DLD1 (cell line): Measurements from ENCODE around the gene DCC.

Experiments used
- in situ Hi-C: cut with HindIII; loops from 2 replicates; pipeline ENCODE4 v1.10.0; 2017; ENCODE audit warnings: low sequenced_read_pairs

The DCC gene

DNA sequence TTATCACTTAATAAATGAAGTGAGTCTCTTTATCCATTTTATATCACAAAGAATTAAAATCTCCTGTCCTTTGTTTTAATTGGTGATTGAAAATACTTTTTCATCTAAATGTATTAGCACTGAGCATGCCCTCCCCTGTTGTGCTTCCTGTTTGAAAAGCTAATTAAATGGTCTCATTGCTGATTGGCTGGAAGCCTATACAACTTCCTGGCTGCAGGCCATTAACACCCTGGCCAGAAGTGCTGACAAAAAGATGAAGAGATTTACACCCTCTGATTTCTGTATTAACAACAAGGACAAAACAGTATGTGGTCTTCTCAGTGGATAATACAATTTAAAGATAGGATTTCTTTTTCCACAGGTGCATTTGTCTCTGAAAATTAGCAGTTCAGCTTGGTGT is 548.0 kb downstream of the DCC start:
- in situ Hi-C loops = no loop called here

DNA sequence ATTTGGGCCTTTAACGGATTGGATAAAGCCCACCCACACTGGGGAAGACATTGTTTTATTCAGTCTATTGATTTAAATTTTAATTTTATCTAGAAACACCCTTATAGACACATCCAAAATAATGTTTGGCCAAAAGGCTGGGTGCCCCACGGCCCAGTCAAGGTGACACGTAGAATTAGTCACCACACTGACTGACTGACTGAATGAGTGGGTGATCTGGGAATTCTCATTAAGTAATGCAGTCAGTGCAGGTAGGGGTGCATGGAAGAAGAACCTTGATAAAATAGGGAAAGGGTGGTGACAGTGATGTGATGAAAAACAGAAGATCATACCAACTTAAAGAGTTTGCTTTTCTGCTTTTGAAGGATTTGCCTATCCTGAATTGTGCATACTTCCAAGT is 554.8 kb downstream of the DCC start:
- in situ Hi-C loops = no loop called here

DNA sequence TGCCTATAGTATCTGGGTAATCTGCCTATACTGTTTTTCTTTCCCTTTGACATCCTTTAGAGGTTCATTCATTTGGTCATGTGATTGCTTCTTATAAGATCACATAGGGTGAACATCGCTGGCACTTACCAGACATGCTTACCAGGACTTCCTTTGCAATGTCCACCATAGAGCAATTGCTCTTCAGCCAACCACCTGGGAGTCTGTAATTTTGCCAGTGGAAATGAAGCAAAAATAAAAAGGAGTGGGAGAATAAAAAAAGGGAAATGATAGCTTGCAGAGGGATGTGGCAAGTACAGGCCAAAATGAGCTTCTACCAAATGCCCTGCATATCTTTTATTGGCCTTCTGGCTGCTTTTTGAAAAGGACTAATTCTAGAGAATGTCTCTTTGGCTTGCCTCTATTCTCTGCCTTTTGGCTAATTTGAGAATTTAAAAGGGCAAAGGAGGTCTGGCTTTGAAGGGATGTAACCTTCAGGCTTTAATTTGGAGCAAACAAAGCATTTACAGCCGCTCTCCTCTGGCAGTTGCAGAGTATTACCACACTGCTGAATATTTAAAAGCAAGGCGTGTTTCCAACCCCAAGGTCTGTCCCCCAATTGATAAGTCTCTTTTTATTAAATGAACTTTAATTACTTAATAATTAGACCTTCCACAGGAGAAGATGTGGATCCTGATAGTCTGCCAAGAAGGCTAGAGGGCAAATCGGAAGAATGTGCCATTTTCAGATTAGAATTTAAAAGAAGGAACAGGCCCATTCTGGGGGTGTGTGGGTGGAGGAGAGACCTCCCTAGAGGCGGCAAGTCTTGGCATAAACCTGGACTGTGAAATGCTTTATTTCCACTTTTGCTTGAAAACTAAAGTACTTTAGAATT is 557.9 kb downstream of the DCC start:
- in situ Hi-C loops = no loop called here

DNA sequence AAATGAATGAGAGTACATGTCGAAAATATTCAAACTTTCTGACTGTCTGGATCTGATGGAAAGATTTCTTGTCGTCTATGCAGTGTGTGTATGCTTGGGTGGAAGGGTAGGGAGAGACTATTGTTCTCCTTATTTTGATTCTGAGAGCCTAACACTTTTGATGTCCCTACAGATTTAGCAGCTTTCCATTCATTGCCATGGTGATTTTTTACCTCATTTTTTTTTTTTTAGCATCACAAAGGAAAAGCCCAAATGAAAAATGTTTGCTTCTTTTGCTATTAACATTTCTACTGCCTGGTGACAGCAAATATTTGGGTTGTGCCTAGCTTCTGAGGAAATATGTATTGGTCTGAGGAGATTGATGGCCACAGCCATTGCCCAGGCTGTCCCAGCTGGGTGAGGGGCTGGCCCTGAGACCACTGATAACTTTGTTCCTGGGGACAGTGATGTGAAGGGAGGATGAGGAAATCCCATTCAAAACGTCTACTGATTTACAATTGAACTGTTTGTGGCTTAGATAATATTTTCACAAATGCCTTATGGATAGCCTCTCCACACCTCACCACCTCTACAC is 558.6 kb downstream of the DCC start:
- in situ Hi-C loops = no loop called here

DNA sequence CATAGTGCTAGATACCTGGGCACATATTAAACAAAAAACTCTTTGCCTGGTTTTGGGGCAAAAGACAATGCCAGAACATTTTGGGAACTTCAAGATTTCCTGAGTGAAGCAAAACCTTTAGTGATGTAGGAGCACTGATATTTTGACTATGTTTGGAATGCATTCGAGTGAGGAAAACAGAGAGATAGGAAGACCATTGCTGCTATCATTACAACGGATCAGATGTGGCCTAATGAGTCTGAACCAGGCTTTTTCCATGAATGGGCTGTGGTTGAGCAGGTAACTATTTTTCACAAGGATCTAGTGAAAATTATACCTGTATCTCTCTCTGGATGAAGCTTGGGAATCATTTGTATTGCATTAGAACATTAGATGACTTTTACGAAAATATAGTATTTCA is 562.2 kb downstream of the DCC start:
- in situ Hi-C loops = no loop called here

DNA sequence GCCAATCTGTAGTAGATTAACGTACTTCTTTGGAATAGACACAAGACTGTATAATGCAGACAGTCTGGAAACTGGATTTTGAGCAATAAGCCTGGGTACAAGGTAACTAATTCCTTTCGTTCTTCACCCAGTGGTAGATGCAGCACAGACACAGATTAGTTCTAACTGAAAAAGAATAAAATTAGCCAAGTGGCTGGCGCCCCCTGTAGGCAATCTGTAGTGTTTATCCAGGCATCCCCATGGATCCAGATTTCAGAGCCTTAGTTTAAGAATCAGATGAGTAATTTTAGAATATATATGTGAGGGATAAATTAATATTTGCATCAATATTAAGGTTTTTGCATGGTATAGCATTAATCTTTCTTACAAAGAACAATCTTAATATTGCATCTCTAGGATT is 563.9 kb downstream of the DCC start:
- in situ Hi-C loops = no loop called here

DNA sequence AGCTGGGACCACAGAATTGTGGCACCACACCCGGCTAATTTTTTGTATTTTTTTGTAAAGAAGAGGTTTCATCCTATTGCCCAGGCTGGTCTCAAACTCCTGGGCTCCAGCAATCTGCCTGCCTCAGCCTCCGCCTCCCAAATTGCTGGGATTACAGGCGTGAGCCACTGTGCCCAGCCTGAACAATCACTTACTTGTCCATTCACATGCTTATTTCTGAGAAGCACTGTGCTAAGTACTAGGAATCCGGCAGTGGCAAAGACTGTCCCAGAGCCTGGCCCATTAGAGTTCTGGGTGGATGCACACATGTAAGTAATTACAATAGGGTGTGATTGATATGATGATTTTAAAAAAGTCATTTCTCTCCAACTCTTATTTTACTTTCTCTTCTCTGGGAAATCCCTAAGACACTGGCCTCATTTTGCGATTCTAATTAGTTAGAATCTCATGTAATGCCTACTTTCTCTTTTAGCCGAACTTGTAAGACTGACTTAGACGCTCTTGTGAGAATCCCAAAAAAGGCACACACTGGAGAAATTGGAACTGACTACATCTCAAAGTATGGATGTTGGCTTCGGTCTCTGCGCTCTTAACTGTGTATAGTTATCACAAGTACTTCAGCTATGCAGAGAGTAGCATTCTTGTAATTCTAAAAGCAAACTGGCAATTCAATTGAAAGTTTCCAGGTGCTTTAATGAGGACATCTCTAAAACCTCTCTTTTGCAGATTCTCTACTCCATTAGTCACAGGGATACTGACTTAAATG is 567.7 kb downstream of the DCC start:
- in situ Hi-C loops = no loop called here

DNA sequence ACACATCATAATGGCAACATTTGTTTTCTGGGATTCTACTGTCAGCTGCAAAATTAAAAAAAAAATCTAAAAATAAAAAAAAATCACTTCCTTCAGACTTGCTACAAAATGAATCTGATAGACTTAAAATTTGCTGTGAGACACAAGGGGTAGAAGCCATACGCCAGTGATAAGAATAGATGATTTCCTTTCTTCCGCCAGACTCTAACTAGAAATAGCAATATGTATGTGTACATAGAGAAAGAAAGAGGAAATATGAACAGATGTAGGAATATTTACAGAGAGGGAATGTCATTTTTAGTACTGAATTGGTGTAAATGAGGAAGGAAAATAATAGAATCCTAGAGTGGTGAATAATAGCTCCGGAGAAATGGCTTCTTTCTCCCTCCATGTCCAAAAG is 574.2 kb downstream of the DCC start:
- in situ Hi-C loops = no loop called here

DNA sequence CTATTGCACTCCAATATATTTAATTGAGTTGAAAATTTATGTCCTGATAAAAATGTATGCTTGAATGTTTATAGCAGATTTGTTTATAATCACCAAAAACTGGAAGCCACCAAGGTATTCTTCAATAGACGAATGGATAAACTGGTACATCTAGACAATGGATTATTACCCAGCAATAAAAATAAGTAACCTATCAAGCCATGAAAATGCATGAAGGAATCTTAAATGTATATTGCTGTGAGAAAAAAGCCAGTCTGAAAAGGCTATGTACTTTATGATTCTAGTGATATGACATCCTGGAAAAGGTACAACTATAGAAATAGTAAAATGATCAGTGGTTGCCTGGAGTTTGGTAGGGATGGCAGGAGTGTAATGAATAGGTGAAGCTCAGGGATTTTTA is 580.7 kb downstream of the DCC start:
- in situ Hi-C loops = no loop called here

DNA sequence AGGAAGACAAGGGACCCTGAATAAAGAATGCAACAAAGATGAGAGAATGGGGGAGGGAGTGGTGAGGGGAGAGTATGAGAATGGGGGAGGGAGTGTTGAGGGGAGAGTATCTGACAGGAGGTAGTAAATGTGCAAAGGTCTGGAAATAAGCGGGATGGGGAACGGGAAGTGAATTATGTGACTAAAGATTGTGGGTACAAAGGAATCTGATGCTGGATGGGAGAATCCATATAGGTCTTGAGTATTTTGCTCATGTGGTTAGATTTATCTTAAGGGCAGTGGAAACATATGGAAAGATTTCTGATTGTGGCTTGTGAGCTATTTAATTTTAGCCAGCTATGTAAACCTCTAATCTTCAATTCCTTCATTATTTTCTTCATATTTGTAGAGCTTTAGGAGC is 593.4 kb downstream of the DCC start:
- in situ Hi-C loops = no loop called here

DNA sequence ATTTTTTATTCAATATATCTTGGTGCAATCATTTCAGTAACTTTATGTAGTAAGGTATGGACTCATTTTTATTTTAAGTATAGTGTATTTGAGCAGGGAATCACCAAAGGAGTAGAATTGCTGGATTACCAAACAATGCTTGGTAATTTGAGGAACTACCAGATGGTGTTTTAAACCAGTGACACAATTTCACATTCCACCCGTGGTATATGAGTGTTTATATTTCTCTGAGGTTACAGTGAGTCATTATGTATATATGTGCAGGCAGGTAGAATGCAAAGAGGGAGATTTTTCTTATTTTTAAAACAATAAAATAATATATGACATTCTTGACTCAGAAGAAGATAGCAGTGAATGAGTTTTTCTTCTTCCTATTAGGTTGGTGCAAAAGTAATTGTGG is 596.9 kb downstream of the DCC start:
- in situ Hi-C loops = no loop called here

DNA sequence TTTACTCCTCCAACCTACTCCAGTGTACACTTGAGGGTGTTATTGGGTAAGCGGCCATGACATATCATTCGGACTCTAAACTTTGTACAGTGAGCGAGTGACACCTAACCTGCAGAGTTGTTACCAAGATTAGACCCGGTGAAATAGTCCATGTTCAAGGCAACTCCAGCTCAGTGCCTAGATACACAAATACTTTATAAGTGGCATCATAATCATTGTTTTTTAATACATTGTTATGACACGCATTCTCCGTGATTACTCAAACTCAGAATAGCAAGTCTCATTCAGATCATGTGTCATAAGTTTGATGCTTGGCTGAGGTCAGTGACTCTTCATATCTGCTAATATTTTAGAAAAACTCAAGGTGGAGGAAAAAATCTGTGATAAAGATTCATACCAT is 597.8 kb downstream of the DCC start:
- in situ Hi-C loops = no loop called here

DNA sequence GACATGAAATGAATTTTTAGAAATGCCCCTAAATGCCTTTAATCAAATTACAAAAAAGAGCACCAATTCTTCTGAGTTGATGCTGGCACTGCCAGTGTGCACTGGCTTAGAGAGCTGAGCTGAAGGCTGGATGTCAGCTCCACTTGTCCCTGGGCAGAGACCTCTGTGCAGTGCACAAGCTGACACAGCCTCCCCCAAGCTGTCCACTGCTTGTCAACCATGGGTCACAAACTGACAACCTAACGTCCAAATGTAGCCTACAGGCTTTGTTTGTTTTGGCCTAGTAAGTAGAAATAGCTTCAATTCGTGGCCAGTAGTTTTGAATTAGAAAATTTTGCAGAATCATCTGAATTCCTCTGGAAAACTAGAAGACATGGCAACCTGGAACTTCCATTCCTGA is 605.6 kb downstream of the DCC start:
- in situ Hi-C loops = no loop called here

DNA sequence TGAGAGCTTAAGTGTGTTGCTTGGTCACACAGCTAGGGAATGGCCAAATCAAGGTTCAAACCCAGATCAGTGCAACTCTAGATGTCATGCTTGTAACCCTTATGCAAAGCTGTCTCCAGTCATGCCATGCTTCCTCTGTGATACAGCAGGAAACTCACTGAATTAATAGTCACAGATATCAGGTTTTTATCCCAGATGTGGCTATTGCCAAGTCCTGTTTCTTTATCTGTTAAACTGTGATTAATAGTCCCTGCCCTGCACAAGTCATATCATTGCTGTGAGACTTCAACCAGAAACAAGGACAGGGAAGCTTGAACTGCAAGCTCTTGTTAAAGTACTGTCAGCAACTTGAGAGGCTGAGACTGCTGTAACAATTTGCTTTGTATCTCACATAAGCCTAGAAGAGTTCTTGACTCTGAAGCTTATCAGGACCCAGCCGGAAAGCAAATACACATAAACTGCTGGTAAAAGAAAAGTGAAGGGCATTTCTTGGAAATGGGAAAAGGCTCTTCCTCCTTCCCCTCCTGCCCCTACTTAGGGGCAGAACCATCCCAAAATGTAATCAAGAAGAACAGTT is 609.0 kb downstream of the DCC start:
- in situ Hi-C loops = no loop called here

DNA sequence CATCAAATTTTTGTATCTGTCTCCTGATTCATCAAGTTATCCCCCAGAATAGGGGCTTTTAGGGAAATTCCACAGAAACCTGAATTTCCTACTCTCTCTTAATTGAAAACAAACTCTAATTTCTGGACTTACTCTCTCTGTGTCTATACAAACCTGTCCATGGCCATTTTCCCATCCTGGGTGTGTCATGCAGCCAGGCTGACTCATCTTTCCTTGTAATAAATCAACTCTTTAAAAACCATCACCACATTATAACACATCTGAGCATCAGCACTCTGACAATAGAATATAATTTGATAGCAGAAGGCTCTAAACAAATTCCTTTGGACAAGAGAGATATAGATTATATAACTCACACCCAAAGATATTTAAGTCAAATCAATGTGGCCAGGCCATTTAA is 610.2 kb downstream of the DCC start:
- in situ Hi-C loops = no loop called here

DNA sequence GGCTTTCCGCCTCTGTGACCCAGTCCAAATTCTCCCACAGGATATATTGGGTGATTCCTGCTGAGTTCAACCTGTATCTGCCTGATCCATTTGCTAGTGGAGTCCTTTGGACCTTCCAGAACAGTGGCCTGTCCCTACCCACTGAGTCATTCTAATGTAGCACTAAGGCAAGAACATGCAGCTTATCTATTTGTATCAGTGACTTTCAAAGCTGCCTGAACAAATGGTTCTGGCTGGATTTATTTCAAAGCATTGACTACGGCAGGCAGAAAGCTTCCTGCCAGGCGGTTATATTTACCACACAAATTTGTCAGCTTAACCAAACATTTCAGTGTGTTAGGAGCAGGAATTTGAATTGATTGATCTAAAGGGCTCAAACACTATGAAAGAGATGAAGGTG is 613.4 kb downstream of the DCC start:
- in situ Hi-C loops = no loop called here

DNA sequence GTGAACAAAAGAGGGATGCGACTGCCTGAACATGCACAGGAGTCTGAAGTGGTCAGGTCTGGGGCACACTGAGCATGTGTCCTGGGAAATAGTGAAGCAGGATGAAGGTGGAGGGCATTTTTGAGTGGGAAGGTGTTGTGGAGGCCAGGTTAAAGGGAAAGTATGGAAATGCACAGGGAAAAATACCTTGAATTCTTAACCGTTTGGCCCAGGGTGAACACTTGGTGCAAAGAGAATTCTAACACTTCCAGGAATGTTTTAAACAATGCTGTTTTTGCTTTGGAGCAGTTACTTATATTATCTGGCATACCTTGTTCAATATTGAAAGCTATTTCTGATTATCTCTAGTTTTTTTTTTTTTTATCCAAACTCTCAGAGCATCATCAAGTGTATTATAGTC is 623.5 kb downstream of the DCC start:
- in situ Hi-C loops = no loop called here

DNA sequence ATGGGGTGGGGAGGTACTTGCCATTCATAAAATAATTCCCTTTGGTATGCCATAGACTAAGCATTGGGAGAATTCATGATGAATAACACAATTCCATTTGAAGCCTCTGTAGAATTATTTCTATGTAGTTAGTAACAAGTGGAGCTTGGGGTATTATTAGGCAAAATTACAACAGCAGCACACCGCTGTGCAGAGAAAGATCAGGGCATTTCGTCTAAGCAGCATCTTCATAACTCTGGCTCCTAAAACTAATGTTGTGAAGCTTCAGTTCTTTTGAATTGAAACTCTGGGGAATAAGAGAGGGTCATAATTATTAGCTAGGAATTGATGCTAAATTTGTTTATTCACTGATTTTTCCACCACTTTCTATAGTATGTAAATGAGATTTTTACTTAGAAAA is 630.7 kb downstream of the DCC start:
- in situ Hi-C loops = no loop called here

DNA sequence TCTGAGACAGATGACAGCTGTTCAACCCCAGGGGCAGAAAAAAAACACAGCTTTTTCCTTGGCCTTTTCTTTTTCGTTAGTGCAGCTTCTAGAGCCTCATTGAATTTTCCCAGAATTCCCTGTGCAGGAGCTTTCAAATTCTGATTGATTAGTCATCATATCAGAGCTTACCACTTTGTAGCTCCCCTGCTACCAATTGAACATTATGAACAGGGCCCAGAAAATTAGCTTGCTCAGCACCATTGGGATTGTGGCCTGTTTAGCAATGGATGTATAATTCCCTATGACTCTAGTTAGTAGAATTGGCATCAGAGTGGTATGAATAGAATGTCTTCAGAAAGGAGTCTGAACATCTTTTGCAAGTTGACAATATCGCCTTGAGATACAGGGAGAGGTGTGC is 631.1 kb downstream of the DCC start:
- in situ Hi-C loops = no loop called here

DNA sequence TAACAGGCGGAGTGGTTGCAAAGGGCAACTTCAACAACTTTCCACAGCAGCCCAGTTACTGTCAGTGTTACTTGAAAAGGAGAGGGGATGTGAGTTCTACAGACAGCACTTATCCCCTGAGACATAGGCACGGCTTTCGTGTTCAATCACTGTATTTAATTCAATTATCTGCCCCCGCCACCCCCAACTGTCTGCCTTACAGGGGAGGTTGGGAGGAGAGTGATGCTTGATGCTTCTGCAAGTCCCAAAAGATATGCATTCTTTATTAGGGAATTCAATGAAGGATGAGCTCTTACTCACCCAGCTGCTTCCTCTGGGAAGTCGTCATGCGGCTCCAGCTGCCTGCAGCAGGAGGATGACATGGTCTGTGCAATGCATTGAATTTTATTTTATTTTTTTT is 639.9 kb downstream of the DCC start:
- in situ Hi-C loops = no loop called here

DNA sequence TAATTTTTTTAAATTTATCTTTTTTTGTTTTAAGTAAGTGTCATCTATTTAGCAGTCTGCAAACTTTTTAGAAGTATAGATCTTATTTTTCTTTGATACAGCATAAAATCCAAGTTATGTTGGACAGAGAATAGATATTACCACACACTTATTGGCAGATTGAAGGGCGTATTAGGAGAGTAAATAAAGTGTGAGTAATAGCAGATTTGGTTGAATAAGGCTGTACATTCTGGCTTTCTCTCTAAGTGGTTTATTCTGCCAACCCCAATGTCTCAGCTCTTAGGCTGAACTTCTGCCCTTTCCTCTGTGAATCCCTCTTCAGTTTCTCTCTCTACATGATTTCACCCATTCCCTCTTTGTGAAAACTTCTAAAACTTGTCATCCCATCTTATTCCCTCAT is 651.2 kb downstream of the DCC start:
- in situ Hi-C loops = no loop called here

DNA sequence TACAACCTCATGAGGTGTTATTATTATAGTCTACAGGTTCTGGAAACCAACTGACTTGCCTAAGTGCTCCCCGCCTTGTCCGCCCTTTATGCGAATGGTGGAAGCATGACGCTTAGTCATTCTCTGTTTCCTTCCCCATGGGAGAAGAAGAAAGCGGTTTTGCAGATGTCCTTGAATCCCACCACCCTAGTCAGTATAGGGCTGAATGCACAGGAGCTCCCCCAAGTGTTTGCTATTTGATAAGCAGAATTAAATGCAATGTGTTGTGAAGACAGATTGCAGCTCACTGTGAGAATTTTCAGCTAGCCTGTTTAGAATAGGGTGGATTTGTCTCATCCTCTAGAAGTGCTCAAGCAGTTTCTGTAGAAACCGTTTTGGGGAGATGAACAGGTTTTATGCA is 652.0 kb downstream of the DCC start:
- in situ Hi-C loops = no loop called here
